CD4-positive, alpha-beta T cell treated with Interleukin-6 at 100 ng/mL for 8 hours (primary cell): ENCODE data around the gene KIAA0408.

Experiments used
- DNase-seq: peaks from one replicate; pipeline ENCODE4 v3.0.0-alpha.2; 2020; ENCODE audit warnings: mixed read lengths, low spot score

KIAA0408 gene

DNA sequence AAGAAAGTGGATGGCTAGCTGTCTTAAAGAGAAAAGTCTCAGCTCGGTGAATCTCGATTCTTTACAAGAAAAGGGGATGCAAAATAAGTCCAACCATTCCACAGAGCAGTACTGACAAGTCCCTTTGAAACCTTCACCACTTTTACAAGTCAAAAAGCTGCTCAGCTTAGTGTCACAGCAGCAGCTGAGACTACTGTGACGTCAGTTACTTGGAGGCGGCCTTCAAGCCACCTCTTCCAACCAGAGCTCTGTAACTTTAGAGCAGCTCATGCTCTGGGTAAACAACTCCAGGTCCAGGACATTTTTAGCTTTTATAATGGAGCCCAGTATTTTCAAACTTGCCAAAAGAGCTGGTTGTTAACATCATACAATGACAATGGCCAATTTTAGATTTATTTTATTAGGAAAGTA, at the start of gene KIAA0408:
KIAA0408 (minus strand) TSS at position 159 of the 411 bp plus-strand sequence. CDS start 5,408 bp downstream, outside the sequence.
- DNase-seq = no peak

DNA sequence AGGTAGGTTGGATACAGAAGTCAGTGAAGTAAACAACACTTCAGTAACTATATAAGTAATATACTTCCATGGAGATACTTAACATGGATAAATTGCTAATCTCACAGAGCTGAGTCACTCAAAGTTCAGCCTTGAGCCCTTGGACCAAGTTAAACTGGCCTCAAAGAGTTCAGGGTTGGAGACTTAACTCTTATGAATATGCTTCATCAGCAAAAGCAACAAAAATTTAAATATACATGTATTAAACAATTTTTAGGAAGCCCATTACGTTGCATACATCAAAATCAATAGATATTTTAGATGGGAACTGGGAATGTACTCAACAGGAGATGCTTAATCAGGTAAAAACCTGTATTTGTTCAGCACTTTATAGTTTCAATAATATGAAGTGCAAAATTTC, 47.7 kb upstream of the KIAA0408 start:
- no peak for DNase-seq

DNA sequence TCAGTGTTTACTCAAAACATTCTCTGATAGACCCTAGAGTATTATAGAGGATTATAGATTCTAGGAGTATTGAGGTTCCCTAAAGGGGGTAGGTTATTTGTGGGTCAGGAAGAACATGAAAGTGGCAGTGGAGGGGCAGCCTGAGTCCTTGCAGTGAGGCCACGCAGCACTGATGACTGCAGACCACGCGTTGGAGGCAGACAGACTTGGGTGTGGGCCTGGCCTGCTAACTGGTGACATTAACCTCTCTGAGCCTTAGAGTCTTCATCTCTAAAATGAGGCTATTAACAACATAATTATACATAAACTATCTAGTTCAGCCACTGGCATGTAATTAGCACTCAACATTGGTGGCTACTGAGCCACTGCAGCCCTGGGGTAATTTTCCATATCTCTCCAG, 43.8 kb upstream of the KIAA0408 start:
- no peak for DNase-seq

DNA sequence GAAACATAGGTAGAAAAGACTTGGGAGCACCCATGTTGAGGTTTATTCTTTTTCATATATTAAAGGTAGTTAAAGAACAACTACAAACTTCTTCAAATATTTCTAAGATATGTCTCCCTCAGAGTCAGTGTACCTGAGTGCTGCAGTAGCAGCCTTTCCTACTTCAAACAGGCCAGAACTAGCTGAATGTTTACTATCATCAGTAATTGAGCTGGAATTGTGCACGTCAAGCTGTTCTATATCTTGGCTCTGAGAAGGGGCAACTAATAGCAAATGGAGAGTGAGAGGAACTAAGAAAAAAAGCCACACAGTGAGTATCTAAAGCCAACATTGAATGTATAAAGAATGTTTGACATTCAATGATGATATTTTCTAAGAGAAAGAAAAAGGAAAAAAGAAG, 38.2 kb upstream of the KIAA0408 start:
- DNase-seq = no peak

DNA sequence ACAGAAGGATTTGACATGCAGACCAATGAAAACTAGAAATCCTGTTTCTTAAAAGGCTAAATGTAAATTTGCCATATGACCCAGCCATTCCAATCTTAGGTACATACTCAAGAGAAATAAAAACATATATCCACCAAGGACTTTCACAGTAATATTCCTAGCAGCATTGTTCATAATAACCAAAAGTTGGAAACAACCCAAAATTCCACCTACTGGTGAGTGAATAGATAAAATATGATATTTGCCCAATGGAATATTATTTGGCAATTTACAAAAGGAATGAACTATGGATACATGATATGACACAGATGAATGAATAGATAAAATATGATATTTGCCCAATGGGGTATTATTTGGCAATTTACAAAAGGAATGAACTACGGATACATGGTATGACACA, 37.3 kb upstream of the KIAA0408 start:
- DNase-seq = no peak

DNA sequence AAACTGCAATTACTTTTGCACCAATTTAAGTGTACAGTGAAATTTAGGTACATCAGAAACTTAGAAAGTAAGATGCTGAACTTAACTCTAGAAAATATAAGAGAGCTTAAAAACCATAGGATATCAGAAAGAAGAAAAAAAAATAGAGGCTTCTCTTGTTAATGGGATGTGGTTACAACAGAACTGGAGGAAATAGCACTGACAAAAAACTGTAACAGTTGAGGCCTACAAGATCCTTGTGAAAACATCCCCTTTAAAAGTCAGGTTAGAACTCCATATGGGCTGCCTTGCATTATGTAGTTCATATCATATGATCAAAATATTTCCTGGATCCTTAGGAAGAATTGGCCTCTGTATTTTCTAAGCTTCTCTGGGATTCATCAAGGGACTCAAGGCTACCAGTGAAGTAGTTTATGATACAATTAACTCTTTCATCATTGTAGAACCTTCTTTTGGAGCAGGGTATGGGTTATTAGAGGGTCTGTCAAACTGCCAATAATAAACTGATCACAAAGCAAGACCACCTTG, 35.1 kb upstream of the KIAA0408 start:
- DNase-seq = no peak

DNA sequence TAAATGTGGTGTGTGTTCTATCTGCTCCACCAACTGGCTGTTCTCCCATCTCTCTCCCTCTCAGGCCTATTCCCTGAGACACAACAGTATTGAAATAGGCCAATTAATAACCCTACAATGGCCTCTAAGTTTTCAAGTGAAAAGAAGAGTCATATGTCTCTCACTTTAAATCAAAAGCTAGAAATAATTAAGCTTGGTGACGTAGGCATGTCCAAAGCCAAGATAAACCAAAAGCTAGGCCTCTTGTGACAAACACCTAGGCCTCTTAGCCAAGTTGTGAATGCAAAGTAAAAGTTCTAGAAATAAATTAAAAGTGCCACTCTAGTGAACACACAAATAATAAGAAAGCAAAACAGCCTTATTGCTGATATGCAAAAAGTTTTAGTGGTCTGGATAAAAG, 30.1 kb upstream of the KIAA0408 start:
- DNase-seq = no peak

DNA sequence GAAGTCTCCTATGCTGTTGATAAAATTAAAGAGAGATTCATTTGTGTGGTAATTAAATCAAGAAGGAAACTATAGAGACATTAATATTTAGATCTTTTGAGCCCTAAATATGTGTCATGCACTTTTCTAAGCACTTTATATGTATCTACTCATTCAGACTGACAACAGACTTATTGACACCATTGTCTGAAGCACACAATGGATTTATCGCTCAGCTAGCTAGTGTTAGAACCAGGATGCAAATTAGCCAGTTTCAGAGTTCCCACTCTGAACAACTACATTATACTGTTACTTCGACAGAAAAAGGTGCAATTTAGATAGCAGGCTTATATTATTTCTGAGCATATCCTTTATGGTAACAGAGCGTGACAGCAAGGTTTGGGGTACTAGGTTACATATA, 27.7 kb upstream of the KIAA0408 start:
- DNase-seq = no peak

DNA sequence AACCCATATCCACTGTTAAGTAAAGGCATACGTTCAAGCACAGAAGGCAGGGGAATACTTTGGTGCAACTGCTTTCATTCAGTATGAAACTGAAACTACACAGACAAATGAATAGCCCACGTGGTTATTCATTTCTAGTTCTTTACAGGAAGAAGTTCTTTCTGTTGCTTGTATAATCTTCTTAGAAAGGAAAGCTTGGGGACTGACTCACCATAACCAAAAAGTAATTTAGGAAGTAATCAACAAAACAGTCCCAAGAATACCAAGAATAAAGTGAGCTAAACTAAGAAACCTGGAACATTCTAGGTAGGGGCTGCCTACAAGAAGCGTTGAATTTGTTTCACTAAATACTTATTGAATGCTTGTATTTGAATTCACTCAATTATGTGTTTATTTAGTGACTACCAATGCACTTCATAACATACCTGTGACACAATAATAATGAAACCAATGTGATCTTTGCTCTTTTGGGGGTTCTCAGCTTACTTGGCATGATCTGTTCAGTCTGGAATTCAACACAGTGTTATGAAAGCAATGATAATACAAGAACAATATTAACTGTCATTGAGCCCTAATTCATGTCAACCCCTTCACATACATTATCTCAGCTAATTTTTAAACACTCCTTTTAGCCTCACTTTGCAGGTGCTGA, 25.1 kb upstream of the KIAA0408 start:
- peak; percentile 32 for DNase-seq

DNA sequence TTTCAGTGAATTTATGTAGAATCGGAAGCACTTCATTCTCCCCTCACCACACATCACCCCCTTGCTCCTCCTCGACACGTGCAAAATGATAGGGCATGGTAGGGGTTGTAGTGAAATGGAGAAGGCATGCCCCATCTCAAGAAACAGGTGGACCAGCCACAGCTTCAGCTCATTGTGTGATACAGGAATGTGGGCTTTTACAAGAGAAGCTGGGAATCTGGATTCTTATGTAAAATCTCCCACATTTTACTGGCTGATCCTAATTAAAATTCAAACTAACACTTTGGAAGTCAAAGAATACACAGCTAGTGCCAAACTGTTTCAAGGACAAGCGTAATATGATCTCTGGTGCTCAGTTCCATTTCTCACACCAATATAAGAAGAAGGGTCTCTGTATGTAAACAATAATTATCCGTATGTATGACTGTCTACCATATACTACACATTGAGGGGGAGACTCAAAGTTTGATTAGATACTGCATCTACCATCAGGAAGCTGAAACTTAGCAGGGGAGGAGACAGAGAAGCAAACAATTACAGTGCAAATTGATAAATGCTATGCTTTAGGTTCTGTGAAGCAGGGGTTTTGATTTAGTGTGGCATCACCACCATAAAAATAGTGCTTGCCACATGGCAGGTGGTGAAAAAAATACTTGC, 24.3 kb upstream of the KIAA0408 start:
- DNase-seq = no peak

DNA sequence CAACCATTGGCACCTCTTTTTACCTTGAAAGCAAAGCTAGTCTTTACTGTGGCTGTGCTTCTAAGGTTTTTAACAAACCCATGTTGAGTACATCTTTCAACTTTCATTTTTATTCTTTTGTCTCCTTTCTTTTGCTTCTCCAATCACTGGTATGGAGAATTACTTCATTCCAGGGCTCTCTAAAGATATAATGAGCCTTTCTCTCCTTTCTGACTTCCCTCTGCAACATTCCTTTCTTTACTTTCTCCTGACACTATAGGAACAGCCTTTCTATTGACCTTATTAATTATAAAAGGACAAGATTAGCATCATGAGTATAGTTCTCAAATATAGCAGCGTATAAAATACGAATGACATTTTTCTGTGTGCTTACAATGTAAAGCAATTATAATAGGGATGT, 23.1 kb upstream of the KIAA0408 start:
- no peak for DNase-seq

DNA sequence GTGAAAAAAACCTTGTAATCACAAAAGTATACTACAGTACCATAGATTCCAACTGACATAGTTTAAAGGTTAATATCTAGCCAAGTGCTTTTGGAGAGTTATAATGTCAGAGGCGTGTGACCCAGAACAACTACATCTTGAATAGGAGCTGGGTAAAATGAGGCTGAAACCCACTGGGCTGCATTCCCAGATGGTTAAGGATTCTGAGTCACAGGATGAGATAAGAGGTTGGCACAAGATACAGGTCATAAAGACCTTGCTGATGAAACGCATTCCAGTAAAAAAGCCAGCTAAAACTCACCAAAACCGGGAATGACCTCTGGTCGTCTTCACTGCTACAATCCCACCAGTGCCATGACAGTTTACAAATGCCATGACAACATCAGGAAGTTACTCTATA, 22.4 kb upstream of the KIAA0408 start:
- no peak for DNase-seq

DNA sequence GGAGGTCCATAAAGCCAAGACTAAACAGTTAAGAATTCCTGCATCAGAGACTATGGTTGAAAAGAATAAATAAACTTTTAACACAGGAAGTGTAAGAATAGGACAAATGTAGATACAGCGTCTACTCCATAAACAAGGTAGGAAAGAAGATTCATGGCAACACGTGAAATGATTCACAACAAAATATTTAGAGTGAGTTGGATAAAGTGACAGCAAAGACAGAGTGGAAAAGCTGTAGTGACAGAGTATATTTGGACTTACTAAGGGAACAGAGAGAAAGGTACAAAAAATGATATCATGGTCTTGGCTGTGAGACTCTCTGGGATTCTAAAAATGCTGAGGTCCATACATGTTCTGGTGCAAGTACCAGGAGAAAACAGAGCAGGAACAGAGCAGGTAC, 21.9 kb upstream of the KIAA0408 start:
- DNase-seq = no peak

DNA sequence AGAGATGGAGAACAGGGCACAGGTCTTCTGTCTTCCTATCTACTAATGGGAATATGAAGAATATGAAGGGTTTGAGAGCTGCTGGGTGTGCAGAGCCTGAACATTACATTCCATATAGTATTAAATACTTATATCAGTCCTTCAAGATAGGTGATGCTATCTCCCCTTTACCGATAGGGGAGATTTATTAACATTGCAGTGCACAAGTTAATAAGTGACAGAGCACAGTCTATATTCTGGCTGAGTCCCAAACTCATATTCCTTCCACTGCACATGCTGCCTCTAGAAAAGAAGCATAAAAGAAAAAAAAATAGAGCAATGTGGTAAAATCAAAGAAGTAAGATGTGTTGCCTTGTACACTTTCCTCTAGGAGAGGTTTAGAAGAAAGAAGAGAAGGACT, 18.5 kb upstream of the KIAA0408 start:
- DNase-seq = no peak

DNA sequence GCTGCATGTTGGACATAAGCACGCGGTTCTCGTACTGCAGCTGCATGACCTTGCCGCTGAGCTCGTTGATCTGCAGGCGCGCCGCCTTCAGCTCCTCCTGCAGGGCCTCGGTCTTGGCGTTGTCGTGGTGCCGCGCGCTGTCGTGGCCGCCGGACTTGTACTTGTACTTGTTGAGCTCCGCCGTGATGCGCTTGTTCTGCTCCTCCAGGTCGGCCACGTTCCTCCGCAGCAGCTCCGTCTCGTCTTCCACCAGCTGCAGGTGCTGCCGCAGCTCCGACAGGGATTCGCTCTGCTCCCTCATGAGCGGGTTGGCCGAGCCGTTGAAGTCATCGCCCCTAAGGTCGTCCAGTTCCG, 16.6 kb upstream of the KIAA0408 start:
- DNase-seq = no peak

DNA sequence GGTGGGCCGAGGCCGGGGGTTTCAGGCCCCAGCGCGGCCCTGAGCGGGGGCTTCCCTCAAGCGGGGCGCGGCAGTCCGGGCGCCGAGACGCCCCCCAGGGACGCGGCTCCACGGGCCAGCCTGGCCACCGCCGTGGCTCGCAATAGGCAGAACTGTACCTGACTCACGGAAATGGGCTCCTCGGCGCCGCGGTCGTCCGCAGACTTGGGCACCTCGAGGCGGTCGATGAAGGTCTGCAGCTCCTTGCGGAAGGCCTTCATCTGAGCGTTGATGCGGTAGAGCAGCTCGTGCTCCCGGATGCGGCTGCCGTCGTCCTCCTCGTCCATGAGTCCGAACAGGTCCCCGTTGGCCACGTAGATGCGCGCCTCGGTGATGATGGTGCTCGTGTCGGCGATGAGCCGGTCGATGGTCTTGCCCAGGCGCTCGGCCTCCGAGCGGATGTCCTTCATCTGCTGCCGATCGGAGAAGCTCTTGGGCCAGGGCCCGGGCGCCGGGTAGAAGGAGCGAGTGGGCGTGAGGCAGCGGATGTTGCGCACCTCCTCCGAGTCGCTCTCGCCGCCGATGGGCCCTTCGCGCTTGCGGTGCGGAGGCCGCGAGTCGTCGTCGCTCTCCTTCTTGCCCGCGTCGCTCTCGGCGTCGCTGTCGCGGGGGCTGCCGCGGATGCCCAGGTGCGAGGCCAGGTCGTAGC, 16.1 kb upstream of the KIAA0408 start:
- no peak for DNase-seq

DNA sequence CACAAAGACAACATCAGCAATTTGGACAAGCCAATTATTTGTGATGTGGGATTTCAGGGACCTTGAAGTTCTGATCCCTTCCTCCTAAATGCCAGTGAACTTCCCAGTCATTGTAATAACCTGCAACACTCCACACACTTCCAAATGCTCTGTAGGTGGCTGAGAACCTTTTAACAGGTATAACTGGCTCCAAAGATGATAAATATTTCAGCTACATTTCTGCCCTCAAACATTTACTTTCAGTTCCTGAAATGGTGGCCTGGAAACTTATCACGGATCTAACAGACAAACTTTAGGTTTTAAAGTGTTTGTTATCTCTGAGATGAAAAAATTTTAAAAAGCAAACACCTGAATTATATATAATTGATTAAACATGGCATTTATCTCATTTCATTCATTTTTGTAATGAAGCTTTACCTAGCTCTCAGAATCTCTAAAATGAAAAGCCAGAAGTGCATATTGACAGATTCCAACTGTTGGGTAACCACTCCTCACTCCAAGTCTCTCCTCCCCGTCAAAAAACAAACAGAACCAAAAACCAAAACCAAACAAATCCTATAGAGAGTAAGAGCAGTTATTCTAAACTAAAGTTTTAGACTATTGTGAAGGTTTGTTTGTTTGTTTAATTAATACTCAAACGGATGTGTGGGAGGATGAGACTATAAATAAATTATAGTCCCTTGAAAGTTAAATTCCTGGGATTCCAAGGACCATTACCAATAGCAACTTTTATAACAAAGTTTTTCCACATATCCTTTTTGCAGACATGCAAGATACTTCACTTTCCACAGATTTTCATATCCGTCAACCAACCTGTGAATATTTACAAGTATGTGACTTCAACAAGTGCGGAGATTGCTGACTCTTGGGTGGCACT, 12.4 kb upstream of the KIAA0408 start:
- no peak for DNase-seq

DNA sequence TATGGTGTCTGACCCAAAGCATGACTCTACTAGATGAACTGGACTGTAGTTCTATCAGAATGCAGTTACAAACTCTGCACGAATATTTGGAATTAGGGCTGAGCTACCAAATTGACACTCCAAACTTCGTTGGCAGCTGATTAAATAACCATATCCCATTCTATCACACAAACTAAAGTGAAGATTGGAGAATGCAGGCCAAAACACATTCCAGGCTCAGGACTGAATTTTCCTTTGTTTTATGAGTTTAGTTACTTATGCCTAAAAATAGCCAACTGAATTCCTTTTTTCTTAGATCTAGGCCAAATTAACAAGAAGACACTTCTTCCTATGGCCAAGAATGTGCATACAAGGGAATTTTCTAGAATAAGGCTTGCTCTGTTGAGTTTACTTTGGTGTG, 9.7 kb upstream of the KIAA0408 start:
- no peak for DNase-seq

DNA sequence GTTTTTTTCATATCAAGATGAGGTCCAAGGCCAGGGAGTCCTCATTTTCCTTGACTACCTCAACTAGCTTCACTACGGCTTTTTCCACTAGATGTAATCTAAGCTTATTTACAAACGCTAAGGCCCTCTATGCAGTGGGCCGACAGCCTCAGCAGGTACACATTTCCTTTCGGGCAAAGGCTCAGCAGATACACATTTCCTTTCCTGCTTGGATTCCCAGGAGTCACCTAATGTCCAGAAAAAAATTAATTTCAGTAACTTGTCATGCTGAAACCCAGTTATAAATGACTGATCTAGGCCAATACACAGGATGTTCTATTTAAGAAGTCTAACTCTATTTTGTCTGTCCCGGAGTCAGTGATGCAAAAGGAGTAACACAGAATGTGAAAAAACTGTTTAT, 7.2 kb upstream of the KIAA0408 start:
- no peak for DNase-seq

DNA sequence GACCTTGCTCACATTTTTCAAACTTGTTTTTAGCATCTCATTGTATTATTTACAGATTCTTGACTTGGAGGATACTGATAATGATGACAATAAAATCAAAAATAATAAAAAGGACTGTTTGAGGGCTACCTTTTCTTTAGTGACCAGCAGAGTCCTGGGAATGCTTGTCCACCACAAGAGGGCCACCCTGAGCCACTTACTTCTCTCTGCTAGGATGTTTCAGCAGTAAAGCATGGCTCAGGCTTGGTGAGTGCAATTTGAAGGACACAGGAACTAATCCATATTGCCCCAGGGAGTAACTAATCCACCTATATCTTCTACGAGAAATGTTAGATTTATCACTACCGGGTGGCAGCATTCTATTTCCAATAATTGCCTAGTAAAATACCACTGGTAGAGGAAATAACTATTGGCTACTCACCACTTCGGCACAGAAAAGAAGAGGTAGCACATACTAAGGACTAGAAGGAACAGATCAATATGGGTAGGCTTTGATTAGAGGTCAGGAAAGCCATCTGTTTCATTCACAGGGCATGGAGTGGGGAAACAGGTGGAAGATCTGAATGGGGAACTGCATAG, 5.8 kb upstream of the KIAA0408 start:
- peak; percentile 47 for DNase-seq

DNA sequence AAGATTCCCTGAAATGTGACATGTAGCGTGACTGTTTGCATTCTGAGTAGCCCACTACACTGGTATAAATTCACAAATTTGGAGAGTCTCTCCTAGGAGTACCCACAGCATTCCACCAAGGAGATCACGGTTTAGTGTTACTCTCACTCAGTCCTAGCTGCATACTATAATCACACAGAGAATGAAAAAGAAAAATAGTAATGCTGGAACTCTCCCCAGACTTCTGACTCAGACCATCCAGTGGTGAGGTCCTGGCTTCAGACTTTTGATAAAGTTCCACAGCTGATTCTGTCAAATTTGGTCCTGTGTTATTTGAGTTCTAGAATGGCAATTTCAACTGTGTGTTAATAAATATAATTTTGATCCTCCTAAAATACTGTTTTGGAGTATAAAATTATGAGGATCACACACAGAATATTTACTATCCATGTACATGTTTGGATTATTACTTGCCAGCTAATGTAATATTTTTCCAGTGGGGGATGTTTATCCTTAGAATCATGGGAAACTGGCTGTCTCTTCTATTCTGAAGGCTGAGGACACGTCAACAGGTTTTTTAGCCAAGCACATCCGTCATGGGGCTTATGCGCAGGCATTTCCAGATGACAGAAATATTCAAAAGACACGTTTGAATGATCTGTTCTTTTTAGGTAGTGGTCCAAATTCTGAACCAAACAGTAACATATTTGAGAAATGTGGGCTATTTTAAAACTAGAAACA, 5.1 kb upstream of the KIAA0408 start:
- no peak for DNase-seq
